Right cardiac atrium (tissue), 5 donors: ENCODE data around the gene MACROD2. TPM values are rescaled to one million over a fixed set of nuclear protein-coding genes. Genes with fewer than 3 reads are reported as not detected.

ENCODE experiments used
- ATAC-seq, 2 donors: fragments of 200-7000 bp; cut with Tn5 transposase; one replicate each; pipeline versions ENCODE4 v1.8.0 to v1.9.1; 2020; ENCODE audit warnings: moderate library complexity in 2 of 2, mild to moderate bottlenecking in 1 of 2
- DNase-seq, 3 donors: peaks; one replicate each; pipeline ENCODE4 v3.0.0-alpha.2; 2020
- H3K27ac ChIP-seq: one replicate; pipeline ENCODE4 v1.5.1; 2013; ENCODE audit warnings: mild to moderate bottlenecking, low read length, control low read depth, moderate library complexity
- H3K27me3 ChIP-seq: one replicate; pipeline ENCODE4 v1.6.1; 2013; ENCODE audit not compliant: control insufficient read depth, insufficient read depth
- H3K4me1 ChIP-seq: one replicate; pipeline ENCODE4 v1.6.1; 2013; ENCODE audit warnings: low read length; ENCODE audit not compliant: control insufficient read depth, insufficient read depth
- H3K4me3 ChIP-seq: one replicate; pipeline ENCODE4 v1.5.1; 2013; ENCODE audit warnings: low read length, control low read depth
- H3K9me3 ChIP-seq: one replicate; pipeline ENCODE4 v1.6.1; 2013; ENCODE audit warnings: low read length; ENCODE audit not compliant: control insufficient read depth
- WGBS: extraction: QIAGEN DNeasy Blood & Tissue Kit; methylation state at CpG from one replicate; pipeline ENCODE4 v1.1.7; 2013; 5-methylcytosine and 5-hydroxymethylcytosine counted together
- intact Hi-C, 4 donors: fragments of 100-400 bp; cut with DNase I; formaldehyde crosslinking; loops; one replicate each; pipeline versions ENCODE4 v1.11.0 to v1.14.0; 2022 to 2023
- polyA plus RNA-seq: library from polyadenylated mRNA; stranded (reverse); fragments of 200-250 nt; gene quantifications from one replicate; pipeline ENCODE4 v1.2.3, GENCODE V29; 2013
- total RNA-seq, 4 donors: library from RNA; stranded (reverse); fragmentation: NEBNext Ultra II Directional; extraction: Animal tissue kit (Norgen Biotek cat#: 25700); gene quantifications; one replicate each; pipeline ENCODE4 v1.2.1, GENCODE V29; 2021
- donor health status: healthy with polysubstance abuse.
- donor health status: DM: no; HTN: yes; CAD: no.
- donor health status: DM: no; HTN: no; CAD: no.
- donor health status: DM: no; HTN: yes; CAD: no; lungs with severe emphysema.
- donor health status: DM: yes; HTN: yes; CAD: no.

MACROD2 gene
- total and polyA plus RNA-seq, 5 donors = 0.61 to 4.4 (median 2.4) TPM

DNA sequence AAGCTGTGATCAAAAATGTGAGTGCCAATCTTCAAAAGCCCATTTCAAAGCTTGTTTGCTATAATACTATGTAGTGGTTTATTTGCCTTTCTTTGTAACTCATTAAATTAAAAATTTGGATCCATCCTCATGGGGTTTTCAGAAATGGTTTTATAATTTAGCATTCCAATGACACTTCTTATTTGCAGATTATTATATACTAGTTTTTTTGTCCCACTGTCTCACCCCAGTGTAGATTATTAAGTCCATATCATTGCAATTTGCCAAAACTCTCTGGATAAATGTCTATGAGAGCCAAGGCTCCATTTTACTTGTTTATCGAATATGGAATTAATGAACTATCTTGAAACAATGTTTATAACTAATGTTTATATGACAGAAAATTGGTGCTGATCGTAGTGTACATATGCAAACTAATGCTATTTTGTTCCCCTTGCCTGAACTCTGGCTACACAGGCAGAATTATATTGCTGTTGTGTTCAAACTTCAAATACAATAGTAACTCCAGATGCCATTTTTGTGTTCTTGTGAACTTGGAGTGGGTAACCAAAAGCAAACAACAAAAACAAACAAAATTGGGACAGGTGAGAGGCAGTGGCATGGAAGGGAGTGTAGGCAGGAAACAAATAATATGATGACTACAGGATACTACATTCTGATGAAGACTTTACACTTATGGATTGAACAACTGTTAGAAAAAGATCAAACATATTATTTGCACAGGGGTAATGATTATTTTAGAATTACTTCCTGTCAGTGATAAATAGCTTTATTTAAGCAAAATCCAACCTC, 649.2 kb downstream of the MACROD2 start:
- DNase-seq = no peak
- WGBS = 88% methylated on average over 2 of the region's 2 CpGs
- no peak overlapping the region for H3K4me3 ChIP-seq
- ATAC-seq = no peak
- H3K27me3 ChIP-seq = no peaks in the 10 kb centered on the region
- intact Hi-C loops = no loop called here
- H3K4me1 ChIP-seq = no peaks in the 10 kb centered on the region
- H3K27ac ChIP-seq = no peak overlapping the region
- no peaks in the 10 kb centered on the region for H3K9me3 ChIP-seq

DNA sequence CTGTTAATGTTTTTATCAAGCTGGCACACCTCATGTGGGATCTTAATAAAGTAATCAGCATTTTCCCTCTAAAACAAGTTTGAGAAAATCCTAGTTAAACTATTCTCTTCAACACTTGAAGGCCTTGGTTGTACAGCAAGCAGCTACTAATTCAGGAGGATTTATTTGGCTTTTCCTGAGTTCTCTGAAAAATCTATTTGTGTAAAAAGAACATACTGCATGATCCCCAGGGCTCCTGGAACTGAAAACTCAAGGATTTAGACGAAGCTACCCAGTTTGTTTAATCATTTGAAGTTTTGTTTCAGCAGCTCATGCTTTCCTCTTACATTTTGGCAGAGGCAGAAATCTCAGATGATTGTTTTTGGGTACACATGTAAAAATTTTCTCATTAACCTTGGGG, 651.7 kb downstream of the MACROD2 start:
- intact Hi-C loops = no loop called here
- no peak for DNase-seq
- Histone ChIP-seq H3K27ac (no peak overlapping the region), H3K4me1 (no peaks in the 10 kb centered on the region), H3K27me3 (no peaks in the 10 kb centered on the region), H3K9me3 (no peaks in the 10 kb centered on the region), H3K4me3 (no peak overlapping the region)
- no peak for ATAC-seq
- 51% methylated on average over 1 of the region's 1 CpG for WGBS

DNA sequence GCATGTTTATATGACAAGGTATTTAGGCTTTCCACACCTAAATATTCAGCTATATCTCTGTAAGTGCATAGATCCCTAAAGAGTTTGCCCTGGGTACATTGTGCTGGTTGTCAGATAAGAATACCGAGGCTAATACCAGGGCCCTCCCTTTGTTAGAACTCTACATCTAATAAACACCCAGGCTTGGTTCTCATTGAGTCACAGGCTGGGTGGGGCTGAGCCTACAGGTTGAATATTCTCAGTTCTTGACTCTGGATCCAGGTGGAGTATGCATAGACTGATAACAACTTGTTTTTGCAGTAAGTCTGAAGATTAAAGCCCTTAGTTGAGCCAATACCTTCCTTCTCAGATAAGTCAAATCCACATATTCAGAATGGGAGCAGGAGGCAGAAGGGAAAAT, 654.3 kb downstream of the MACROD2 start:
- Histone ChIP-seq H3K4me3 (no peak overlapping the region), H3K27ac (no peak overlapping the region), H3K4me1 (no peaks in the 10 kb centered on the region), H3K27me3 (no peaks in the 10 kb centered on the region), H3K9me3 (no peaks in the 10 kb centered on the region)
- ATAC-seq (no peak), DNase-seq (no peak)
- intact Hi-C loops = no loop called here
- 92% methylated on average over 1 of the region's 1 CpG for WGBS

DNA sequence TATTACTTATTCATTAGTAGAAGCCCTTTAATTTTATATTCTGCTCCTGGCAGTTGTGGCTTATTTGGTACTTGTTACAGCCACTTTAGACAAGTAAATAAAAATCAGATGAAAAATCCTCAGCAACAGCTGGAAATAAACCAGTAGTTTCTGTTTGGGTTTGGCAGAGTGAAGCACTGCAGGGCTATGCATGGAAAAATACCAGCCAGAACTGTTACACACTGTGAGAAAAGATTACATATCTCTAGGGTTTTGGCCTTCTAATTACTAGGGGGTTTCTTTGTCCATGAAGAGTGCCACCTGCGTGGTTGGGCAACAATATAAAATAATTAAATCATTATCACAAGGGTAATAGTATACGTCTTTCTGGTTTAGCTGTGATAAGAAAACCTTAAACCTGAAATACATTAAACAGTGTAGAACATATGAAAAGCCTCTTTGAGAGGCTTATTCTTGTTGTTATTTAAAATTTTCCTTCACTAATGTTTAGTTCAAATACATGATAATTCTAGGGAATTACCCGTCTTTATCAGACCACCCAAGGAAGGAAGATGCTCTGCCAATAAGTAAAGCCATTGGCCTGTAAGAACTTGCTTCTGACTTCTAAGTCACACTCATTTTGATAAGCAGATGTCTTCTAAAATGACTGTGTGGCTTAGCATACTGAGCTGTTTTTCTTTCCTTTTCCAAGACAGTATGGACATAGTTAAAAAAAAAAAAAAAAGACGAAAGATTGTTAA, 662.1 kb downstream of the MACROD2 start:
- no peak overlapping the region for H3K27ac ChIP-seq
- WGBS = 42% methylated on average over 4 of the region's 4 CpGs
- no peak overlapping the region for H3K4me3 ChIP-seq
- no peaks in the 10 kb centered on the region for H3K27me3 ChIP-seq
- no peaks in the 10 kb centered on the region for H3K4me1 ChIP-seq
- ATAC-seq = no peak
- no peaks in the 10 kb centered on the region for H3K9me3 ChIP-seq
- DNase-seq = no peak
- intact Hi-C loops = no loop called here

DNA sequence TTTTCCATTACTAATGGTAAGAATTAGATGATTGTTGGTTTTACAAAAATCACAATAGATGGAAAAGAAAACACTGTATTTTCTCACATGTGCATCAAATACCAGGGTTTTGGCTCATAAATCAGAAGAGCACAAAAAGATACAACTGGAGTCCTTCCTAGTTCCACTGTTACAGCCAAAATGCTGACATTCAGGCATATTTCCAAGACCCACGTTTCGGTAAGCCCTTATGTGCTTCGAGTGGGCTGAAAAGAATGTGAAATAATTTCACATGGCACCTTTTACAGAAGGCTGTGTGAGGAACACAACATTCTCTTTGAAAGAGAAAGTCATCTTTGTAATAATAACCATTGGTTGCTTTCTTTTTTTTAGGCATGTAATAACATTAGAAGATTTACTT, 668.8 kb downstream of the MACROD2 start:
- Histone ChIP-seq H3K9me3 (no peaks in the 10 kb centered on the region), H3K27ac (no peak overlapping the region), H3K4me3 (no peak overlapping the region), H3K4me1 (no peaks in the 10 kb centered on the region), H3K27me3 (no peaks in the 10 kb centered on the region)
- ATAC-seq (no peak), DNase-seq (no peak)
- intact Hi-C loops = no loop called here
- WGBS = 44% methylated on average over 3 of the region's 3 CpGs

DNA sequence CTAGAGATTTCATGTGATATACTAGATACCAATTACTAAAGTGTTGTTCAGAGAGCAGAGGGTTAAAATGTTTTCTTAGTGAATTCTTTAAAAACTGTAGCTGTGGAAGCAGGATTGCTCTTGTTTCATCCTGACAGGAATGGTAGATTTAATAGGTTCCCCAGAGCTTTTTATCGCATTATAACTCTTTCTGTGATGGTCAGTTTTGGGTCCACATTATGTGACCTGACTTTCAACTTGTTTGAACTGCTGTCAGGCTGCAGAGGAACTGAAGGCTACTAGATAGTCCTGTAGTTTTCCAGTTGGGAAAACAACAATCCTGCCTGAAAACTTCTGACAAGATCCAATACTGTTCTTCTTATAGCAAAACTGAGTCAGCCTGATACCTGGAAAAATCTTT, 671.4 kb downstream of the MACROD2 start:
- Histone ChIP-seq H3K9me3 (no peaks in the 10 kb centered on the region), H3K27me3 (no peaks in the 10 kb centered on the region), H3K27ac (no peak overlapping the region), H3K4me1 (no peaks in the 10 kb centered on the region), H3K4me3 (no peak overlapping the region)
- 69% methylated on average over 1 of the region's 1 CpG for WGBS
- intact Hi-C loops = no loop called here
- no peak for DNase-seq
- no peak for ATAC-seq

DNA sequence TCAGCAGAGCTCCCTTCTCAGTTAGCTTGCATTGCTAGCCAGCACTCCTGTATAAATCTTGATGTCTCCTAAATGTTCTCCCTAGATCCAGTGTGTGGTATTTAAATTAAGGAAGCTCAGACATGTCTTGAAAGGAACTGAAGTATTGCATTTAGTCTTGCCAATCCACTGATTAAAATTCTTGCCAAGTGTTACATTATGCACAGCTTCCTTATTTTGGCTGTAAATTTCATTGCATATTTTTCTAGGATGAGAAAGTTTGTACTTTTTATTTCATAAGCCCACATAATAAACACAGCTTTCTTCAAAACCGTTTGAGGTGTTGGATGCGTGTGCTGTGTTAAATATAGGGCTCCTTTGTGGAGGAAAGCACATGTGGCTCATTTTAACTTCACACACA, 671.9 kb downstream of the MACROD2 start:
- Histone ChIP-seq H3K4me1 (no peaks in the 10 kb centered on the region), H3K4me3 (no peak overlapping the region), H3K27ac (no peak overlapping the region), H3K27me3 (no peaks in the 10 kb centered on the region), H3K9me3 (no peaks in the 10 kb centered on the region)
- WGBS = 57% methylated on average over 2 of the region's 2 CpGs
- DNase-seq (no peak), ATAC-seq (no peak)
- intact Hi-C loops = no loop called here

DNA sequence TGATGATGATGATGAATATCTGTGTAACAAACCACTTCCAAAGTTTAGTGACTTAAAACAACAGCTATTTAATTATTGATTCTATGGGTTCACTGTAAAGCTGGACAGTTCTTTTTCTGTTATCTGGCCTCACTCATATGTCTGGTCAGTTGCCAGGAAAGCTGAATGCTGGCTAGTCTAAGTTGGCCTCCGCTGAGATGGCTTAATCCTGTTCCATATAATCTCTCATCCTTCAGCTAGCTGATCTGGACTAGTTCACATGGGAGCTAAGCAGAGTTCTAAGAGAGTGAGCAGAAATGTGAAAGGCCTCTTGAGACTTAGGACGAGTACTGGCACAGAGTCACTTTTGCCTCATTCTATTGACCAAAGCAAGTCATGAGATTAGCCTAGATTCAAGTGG, 676.8 kb downstream of the MACROD2 start:
- Histone ChIP-seq H3K9me3 (no peaks in the 10 kb centered on the region), H3K27ac (no peak overlapping the region), H3K4me1 (no peaks in the 10 kb centered on the region), H3K4me3 (no peak overlapping the region), H3K27me3 (no peaks in the 10 kb centered on the region)
- intact Hi-C loops = no loop called here
- DNase-seq (no peak), ATAC-seq (no peak)
- WGBS = 39% methylated on average over 2 of the region's 2 CpGs

DNA sequence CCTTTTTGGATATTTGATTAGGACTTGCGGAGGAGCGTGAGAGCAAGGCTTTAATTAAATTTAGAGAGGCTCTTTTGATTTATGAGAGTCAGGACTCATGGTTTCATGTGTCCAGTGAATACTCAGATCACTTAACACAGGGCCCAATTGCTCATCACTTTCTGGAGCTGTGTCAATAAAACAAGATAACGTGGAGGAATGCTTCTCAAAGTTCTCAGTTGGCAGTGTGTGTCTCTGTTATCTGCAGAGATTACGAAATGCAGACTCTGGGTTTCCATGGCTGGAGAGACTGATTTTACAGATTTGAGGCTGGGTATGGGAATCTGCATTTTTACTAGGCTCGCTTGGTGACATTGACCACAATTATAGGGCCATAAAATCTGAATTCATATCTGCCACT, 677.8 kb downstream of the MACROD2 start:
- WGBS = 44% methylated on average over 5 of the region's 5 CpGs

DNA sequence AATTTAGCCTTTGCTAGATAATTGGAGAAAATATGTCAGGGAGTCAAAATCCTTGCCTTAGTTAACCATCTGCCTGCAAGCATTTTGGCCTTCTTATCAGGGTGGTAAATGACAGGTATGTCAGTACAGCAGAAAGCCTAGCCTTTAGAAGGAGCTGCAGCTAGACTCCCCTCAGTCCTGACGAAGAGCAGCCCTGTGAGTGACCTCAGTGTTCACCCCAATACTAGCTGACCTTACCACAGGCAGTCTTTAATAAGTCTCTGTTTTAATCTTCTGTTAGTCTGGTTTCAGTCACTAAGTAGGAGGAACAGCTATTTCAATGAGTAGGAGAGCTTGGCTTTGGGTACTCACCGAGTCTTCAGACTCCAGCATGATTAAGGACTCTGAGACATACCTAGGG, 682.1 kb downstream of the MACROD2 start:
- Histone ChIP-seq H3K4me1 (no peaks in the 10 kb centered on the region), H3K4me3 (no peak overlapping the region), H3K27me3 (no peaks in the 10 kb centered on the region), H3K9me3 (no peaks in the 10 kb centered on the region), H3K27ac (no peak overlapping the region)
- intact Hi-C loops = no loop called here
- ATAC-seq (no peak), DNase-seq (no peak)
- WGBS = 59% methylated on average over 2 of the region's 2 CpGs

More for the DNA sequence above, 677.8 kb downstream of the MACROD2 start:
- ATAC-seq (no peak), DNase-seq (no peak)
- Histone ChIP-seq H3K4me3 (no peak overlapping the region), H3K27ac (no peak overlapping the region), H3K4me1 (no peaks in the 10 kb centered on the region), H3K27me3 (no peaks in the 10 kb centered on the region), H3K9me3 (no peaks in the 10 kb centered on the region)
- intact Hi-C loops = no loop called here

DNA sequence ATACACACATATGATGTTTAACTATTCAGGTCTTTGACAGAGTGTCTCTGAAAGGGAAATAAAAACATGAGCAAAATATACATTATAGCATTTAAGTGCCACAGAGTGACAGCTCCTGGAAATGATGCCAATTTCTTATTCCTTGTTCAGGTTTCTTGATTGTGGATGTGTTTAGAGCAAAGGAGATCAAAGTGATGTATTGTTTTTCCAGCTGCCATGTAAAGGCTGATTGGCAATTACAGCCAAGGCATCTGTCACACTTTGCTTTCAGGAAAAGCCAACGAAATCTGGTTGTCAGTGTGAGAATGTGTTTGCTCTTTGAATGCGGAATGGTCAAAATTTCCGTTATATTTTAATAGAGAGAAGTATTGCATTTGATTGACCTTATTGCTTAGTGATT, 689.9 kb downstream of the MACROD2 start:
- ATAC-seq (no peak), DNase-seq (no peak)
- 77% methylated on average over 3 of the region's 3 CpGs for WGBS
- Histone ChIP-seq H3K27ac (no peak overlapping the region), H3K4me1 (no peaks in the 10 kb centered on the region), H3K9me3 (no peaks in the 10 kb centered on the region), H3K4me3 (no peak overlapping the region), H3K27me3 (no peaks in the 10 kb centered on the region)
- intact Hi-C loops = no loop called here
